DOHH2 (cell line): ENCODE data around the gene ARHGEF4.

Experiments used
- H3F3A ChIP-seq: fragments of 200-600 bp; sonication (generic), shearing (Covaris generic); 2 replicates; pipeline ENCODE4 v1.6.0; 2016; ENCODE audit warnings: antibody characterized with exemption, mild to moderate bottlenecking; ENCODE audit not compliant: control insufficient read depth, insufficient read depth
- H3K27ac ChIP-seq: fragments of 200-600 bp; sonication (generic); 2 replicates; pipeline ENCODE4 v1.5.1; 2014; ENCODE audit warnings: low read depth, mild to moderate bottlenecking, low read length, moderate library complexity
- H3K27me3 ChIP-seq: fragments of 200-600 bp; sonication (generic); 2 replicates; pipeline ENCODE4 v1.6.1; 2014; ENCODE audit warnings: mild to moderate bottlenecking, low read length, mixed read lengths; ENCODE audit not compliant: control insufficient read depth
- H3K36me3 ChIP-seq: fragments of 200-600 bp; sonication (generic); 2 replicates; pipeline ENCODE4 v1.6.1; 2014; ENCODE audit warnings: mild to moderate bottlenecking, low read length, moderate library complexity, mixed read lengths; ENCODE audit not compliant: control insufficient read depth
- H3K4me1 ChIP-seq: fragments of 200-600 bp; sonication (generic); 2 replicates; pipeline ENCODE4 v1.6.1; 2014; ENCODE audit warnings: mild to moderate bottlenecking, low read length, mixed read lengths; ENCODE audit not compliant: control insufficient read depth
- H3K4me2 ChIP-seq: fragments of 200-600 bp; sonication (generic); 2 replicates; pipeline ENCODE4 v1.6.0; 2014; ENCODE audit warnings: mild to moderate bottlenecking, low read length, moderate library complexity
- H3K4me3 ChIP-seq: fragments of 200-600 bp; sonication (generic); 2 replicates; pipeline ENCODE4 v1.5.1; 2014; ENCODE audit warnings: mild to moderate bottlenecking, low read length, mixed read lengths
- H3K79me2 ChIP-seq: fragments of 200-600 bp; sonication (generic); 2 replicates; pipeline ENCODE4 v1.6.1; 2014; ENCODE audit warnings: mild to moderate bottlenecking, low read length, mixed read lengths; ENCODE audit not compliant: control insufficient read depth
- H3K9me2 ChIP-seq: fragments of 200-600 bp; sonication (generic); replicated peaks from 2 replicates; pipeline ENCODE4 v1.6.1; 2014; ENCODE audit warnings: mild to moderate bottlenecking, low read length, mixed read lengths; ENCODE audit not compliant: control insufficient read depth
- H3K9me3 ChIP-seq: fragments of 200-600 bp; sonication (generic); 2 replicates; pipeline ENCODE4 v1.6.1; 2014; ENCODE audit warnings: antibody characterized with exemption, low read length, mixed read lengths; ENCODE audit not compliant: control insufficient read depth, insufficient read depth
- H4K20me1 ChIP-seq: fragments of 200-600 bp; sonication (generic); 2 replicates; pipeline ENCODE4 v1.6.0; 2014; ENCODE audit warnings: low read depth, mild to moderate bottlenecking, antibody characterized with exemption, low read length, moderate library complexity; ENCODE audit not compliant: control insufficient read depth, insufficient read depth
- EZH2phosphoT487 ChIP-seq: fragments of 200-600 bp; sonication (generic); IDR thresholded peaks from 2 replicates; pipeline ENCODE4 v1.6.1; 2017; ENCODE audit warnings: borderline replicate concordance, mild to moderate bottlenecking, antibody characterized with exemption, low read length, moderate library complexity, mixed read lengths
- TF ChIP-seq, protein P1 (sequence below): fragments of 200-600 bp; sonication (generic); IDR thresholded peaks from one replicate; pipeline ENCODE4 v1.5.1; 2014; ENCODE audit warnings: antibody characterized with exemption, mild to moderate bottlenecking, low read depth, low read length; ENCODE audit not compliant: poor library complexity, severe bottlenecking

Gene ARHGEF4

DNA sequence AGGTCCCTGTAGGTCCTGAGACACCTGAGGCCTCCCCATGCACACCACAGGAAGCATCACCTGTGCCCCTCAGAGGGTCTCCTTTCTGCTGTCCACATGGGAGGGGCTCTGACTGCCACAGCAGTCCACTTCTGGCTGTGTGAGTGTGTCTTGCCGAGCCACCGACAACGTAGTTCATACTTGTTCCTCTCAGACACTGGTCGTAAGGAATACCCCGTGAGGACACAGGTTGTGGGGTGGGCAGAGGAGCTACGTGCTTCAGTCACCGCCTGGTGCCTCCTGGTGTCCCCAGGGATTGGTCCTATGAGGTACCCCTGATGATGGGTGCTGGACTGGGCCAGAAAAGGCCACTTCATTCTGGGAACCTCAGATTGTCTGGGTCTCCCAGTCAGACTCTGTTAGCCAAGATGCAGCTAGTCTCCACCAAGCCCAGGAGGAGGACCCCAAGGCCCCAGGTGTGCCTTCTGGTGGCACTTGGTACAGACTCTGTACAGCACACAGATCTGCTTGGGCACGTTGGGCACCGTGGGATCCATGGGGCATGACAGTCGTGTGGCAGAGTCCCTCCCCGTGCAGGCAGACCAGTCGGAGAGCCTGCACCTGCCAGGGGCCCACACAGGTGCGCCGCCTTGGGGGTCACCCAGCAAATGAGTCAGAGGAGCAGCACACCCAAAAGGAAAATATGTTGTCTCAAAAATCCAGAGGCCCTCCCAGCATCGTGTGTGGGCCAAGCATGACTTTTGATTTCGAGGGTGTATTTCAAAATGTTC lies 2.5 kb downstream of the ARHGEF4 start:
- Histone ChIP-seq H3K9me2 (no peaks in the 10 kb centered on the region), H4K20me1 (no peaks in the 10 kb centered on the region), H3K27me3 (no peaks in the 10 kb centered on the region), H3K4me1 (peaks cover 8% of the 10 kb centered on the region), H3K9me3 (no peaks in the 10 kb centered on the region), H3K4me3 (no peak overlapping the region), H3K27ac (no peak overlapping the region), H3F3A (no peaks in the 10 kb centered on the region), H3K4me2 (no peak overlapping the region), H3K36me3 (no peaks in the 10 kb centered on the region), H3K79me2 (no peaks in the 10 kb centered on the region)
- TF ChIP-seq, protein P1, sequence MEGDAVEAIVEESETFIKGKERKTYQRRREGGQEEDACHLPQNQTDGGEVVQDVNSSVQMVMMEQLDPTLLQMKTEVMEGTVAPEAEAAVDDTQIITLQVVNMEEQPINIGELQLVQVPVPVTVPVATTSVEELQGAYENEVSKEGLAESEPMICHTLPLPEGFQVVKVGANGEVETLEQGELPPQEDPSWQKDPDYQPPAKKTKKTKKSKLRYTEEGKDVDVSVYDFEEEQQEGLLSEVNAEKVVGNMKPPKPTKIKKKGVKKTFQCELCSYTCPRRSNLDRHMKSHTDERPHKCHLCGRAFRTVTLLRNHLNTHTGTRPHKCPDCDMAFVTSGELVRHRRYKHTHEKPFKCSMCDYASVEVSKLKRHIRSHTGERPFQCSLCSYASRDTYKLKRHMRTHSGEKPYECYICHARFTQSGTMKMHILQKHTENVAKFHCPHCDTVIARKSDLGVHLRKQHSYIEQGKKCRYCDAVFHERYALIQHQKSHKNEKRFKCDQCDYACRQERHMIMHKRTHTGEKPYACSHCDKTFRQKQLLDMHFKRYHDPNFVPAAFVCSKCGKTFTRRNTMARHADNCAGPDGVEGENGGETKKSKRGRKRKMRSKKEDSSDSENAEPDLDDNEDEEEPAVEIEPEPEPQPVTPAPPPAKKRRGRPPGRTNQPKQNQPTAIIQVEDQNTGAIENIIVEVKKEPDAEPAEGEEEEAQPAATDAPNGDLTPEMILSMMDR, result no peak
- no peak for TF ChIP-seq EZH2phosphoT487

DNA sequence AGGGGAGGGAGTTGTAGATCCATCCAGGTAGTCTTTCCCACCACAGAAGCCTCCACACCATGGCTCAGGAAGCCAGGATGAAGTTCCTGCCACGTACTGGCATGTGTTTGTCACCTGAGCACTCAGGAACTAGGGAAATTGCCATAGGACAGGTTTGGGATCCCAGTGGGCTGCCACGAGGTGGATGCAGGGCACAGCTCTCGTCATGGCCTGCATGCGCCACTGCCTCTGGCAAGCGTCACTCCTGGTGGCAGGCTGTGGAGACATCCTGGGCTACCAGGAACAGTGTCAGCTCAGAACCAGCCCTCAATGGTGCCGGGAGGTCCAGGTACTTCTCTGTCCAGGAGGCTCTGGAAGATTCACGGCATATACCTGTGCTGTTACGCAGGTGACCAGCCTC lies 3.8 kb downstream of the ARHGEF4 start:
- Histone ChIP-seq H3K27ac (no peak overlapping the region), H3F3A (no peaks in the 10 kb centered on the region), H4K20me1 (no peaks in the 10 kb centered on the region), H3K4me1 (no peaks in the 10 kb centered on the region), H3K4me3 (no peak overlapping the region), H3K9me2 (no peaks in the 10 kb centered on the region), H3K4me2 (no peak overlapping the region), H3K36me3 (no peaks in the 10 kb centered on the region), H3K9me3 (no peaks in the 10 kb centered on the region), H3K27me3 (no peaks in the 10 kb centered on the region), H3K79me2 (no peaks in the 10 kb centered on the region)
- TF ChIP-seq, protein P1, result no peak
- TF ChIP-seq EZH2phosphoT487, result no peak

- Histone ChIP-seq H3F3A (no peaks in the 10 kb centered on the region), H3K4me2 (no peak overlapping the region), H3K27me3 (no peaks in the 10 kb centered on the region), H3K9me3 (no peaks in the 10 kb centered on the region), H3K9me2 (no peaks in the 10 kb centered on the region), H3K4me1 (no peaks in the 10 kb centered on the region), H3K36me3 (no peaks in the 10 kb centered on the region), H4K20me1 (no peaks in the 10 kb centered on the region), H3K79me2 (no peaks in the 10 kb centered on the region), H3K27ac (no peak overlapping the region), H3K4me3 (no peak overlapping the region)
- TF ChIP-seq, protein P1, result no peak
- TF ChIP-seq EZH2phosphoT487, result no peak
Observed at GRCh38 chr2:130841741-130842365, 5.1 kb downstream of the ARHGEF4 start.
